ENCODE results near the gene BICD1. TPM values are rescaled to one million over a fixed set of nuclear protein-coding genes. Genes with fewer than 3 reads are reported as not detected.

Gene BICD1
- total and polyA plus RNA-seq, 4 donors = 0.46 to 3.4 (median 1.1) TPM

GRCh38 chr12:32102234-32102633, 4.4 kb upstream of the BICD1 start:
- TF ChIP-seq REST (IDR thresholded peaks at IDR 0.05) = no peak
- no peak for TF ChIP-seq TAF1 (conservative IDR thresholded peaks at IDR 0.05)
- TF ChIP-seq SP1 (IDR thresholded peaks at IDR 0.05) = no peak
- no peak for TF ChIP-seq GABPA (IDR thresholded peaks at IDR 0.05 in 1 of 2, conservative IDR thresholded peaks at IDR 0.05 in 1 of 2)
- no peak for TF ChIP-seq EGR1 (IDR thresholded peaks at IDR 0.05; ENCODE audit: low read depth in 2 of 2)
- TF ChIP-seq RAD21 (IDR thresholded peaks at IDR 0.05) = no peak
- no peak for TF ChIP-seq RXRA (IDR thresholded peaks at IDR 0.05)
- TF ChIP-seq ATF3 (IDR thresholded peaks at IDR 0.05) = no peak
- TF ChIP-seq NR2F2 (IDR thresholded peaks at IDR 0.05) = no peak
- no peak for TF ChIP-seq YY1 (IDR thresholded peaks at IDR 0.05)
- no peak for TF ChIP-seq MAX (IDR thresholded peaks at IDR 0.05)
- TF ChIP-seq HNF4G (IDR thresholded peaks at IDR 0.05) = no peak
- no peak for TF ChIP-seq CTCF (IDR thresholded peaks at IDR 0.05; ENCODE audit: low read depth, low read length, missing input control)
- TF ChIP-seq ZBTB33 (IDR thresholded peaks at IDR 0.05) = no peak
- TF ChIP-seq FOXA2 (IDR thresholded peaks at IDR 0.05) = no peak
- TF ChIP-seq JUND (IDR thresholded peaks at IDR 0.05) = no peak
- TF ChIP-seq FOXA1 (IDR thresholded peaks at IDR 0.05) = no peak
- Histone ChIP-seq H3K27ac (ENCODE audit: low read depth in 1 of 2, low read length in 2 of 2) (no peak overlapping the region), H3K9ac (ENCODE audit: low read depth in 1 of 2, low read length in 2 of 2) (no peak overlapping the region), H3K9me3 (ENCODE audit: control insufficient read depth in 4 of 4, low read length in 3 of 4) (no peaks in the 10 kb centered on the region), H3K27me3 (ENCODE audit: control insufficient read depth in 4 of 4, insufficient read depth in 4 of 4, low read length in 3 of 4) (no peaks in the 10 kb centered on the region), H3K4me3 (ENCODE audit: low read depth in 1 of 3, low read length in 3 of 3) (no peak overlapping the region), H3K36me3 (ENCODE audit: control insufficient read depth in 4 of 4, insufficient read depth in 3 of 4, low read depth in 1 of 4, low read length in 3 of 4) (no peaks in the 10 kb centered on the region), H3K4me1 (ENCODE audit: control insufficient read depth in 4 of 4, insufficient read depth in 4 of 4, low read length in 3 of 4) (peaks cover 0 to 6% (median 3%) of the 10 kb centered on the region in 4 donors)
- 95% methylated on average over 3 of the region's 3 CpGs for WGBS
- no peak for DNase-seq (ENCODE audit: low spot score)
